Stimulated activated CD4-positive, alpha-beta T cell treated with anti-CD3 and anti-CD28 coated beads, Interleukin-1b, Interleukin-23, amount 100 ng/mL, for 4 hours (primary cell): ENCODE measurements around the gene PROSER1.
"Not testable (repeated sequence)": the region's sequence is repeated elsewhere in the genome, so short reads cannot be mapped to it uniquely, and the experiment has no call there.

Experiments used
- DNase-seq, 2 donors: peaks; one replicate each; pipeline ENCODE4 v3.0.0-alpha.2; 2020; ENCODE audit warnings: low read depth in 2 of 2

The PROSER1 gene

DNA sequence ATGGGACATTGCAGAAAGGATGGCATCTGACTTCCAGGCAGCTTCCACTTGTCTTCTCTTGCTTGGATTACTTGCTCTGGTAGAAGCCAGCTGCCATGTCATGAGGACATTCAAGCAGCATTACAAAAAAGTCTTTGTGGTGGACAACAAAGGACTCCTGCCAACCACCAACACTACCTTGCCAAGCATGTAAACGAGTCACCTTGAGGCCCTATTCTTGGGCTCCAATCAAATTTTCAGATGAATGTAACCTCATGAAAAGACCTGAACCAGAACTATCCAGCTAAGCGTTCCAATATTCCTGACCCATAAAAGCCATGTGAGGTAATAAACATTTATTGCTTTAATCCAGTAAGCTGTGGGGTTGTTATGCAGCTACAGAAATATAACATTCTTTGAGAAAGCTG, 12.5 kb downstream of the PROSER1 start:
- no peak for DNase-seq

DNA sequence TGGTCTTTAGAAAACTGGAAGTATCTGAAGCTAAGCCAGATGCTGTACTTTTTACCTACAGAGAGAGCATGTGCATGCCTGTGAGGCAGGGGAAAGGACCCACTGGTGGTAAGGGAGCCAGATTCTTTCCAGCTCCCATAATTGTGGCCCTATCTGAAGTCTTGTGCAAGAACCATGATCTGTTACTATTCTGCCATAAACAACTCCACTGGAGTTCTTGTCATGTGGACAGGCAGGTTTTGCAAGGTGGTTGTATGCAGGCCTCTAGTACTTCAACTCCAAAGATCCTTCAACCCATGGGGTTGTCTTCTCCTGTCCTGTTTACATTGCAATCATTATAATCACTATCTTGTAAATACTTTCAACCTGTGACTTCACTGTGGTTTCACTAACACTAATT, 14.1 kb downstream of the PROSER1 start:
- DNase-seq: no peak

DNA sequence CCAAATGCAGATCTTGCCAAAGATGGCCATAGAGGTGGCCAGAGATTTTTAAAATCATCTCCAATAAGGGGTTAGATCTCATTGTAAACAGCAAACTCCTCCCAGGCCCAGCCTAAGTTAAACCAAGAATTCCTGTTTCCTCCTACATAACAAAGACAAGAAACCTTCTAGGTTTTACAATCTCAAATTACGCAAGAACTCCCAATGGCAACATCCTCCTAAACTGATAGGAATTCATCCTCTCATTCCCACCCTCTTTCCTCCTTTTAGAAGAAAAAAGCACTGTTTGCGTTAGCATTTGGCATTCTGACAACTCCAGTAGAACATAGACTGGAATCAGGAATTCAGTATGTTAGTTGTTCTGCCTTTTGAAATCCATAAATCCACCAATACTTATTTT, 14.6 kb downstream of the PROSER1 start:
- no peak for DNase-seq

DNA sequence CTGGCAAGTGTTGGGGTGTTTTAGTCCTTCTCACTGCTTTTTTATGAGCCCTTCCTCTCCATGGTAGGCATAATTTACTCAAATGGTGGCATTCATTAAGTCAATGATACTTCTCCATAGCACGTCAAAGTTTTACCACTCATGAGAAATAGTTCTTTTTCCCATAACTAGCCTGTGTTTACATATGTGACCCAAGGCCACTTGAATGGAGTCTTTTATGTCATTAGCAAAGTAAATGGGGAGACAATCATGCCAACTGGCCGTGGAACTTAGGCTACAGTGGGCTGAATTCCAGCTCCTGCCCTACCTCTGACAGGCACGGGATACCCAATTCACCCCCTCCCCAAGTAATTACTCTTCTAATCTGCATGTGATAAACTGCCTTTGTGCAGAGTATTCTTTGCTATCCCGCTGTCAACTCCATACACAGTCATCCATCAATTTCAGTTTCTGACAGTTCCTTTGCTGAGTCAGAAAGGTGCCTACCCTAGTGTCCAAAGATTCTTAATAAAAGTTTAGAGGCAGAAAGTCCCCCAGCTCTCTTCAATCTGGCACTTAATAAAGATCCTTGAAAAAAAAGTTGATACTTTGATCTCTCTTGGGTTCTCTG, 16.9 kb downstream of the PROSER1 start:
- no peak for DNase-seq

DNA sequence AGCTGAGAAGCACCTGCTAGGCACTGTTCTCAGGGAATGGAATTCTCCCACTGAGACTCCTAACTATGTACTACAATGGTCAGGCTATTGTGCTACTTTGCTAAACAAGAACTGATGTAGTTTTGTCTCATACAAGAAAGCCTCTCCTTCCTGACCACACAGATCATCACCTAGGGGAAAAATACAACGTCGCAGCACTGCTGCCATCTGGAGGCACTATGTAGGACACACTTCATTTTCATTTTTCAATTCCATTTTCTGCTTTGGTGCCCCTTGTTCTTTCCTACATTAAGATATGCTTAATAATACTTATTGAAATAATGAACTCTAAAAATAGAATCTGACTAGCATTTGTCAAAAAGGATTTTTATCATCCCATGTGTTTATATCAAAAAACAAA, 21.1 kb downstream of the PROSER1 start:
- DNase-seq: no peak

DNA sequence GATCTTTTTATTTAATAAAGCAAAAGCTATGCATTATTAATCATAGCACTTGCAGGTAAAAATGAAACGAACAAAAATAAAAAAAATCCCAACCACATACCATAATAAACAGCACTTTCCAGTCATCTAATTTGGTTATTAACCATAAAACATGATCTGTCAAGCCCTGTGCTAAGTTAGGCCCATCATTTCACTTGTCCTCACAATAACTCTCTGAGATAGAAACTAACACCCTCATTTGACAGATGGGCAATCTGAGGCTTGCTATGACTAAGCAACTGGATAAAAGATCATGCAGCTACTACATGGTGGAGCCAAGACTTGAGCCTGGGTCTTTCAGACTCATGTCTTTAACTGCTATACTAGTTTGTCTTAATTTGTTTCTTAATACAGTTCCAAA, 21.8 kb downstream of the PROSER1 start:
- DNase-seq: no peak

DNA sequence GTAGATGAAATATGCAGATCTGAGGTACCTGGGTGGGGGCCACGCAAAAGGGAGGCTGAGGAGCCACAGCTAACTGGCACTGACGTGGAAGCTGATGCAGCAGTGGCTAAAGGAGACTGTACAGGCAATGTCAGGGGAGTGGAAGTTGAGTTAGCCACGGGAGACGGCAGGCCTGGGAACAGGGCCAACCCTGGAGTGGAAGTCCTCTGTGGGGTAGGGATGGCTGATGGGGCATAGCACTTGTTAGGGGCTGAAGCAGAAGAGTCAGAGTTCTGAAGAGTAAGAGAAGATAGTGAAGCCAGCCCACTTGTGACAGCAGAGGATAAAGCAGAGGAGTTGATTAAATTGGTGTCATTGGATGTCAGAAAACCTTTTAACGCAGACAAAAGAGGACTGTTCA, 24.4 kb downstream of the PROSER1 start:
- DNase-seq: no peak

DNA sequence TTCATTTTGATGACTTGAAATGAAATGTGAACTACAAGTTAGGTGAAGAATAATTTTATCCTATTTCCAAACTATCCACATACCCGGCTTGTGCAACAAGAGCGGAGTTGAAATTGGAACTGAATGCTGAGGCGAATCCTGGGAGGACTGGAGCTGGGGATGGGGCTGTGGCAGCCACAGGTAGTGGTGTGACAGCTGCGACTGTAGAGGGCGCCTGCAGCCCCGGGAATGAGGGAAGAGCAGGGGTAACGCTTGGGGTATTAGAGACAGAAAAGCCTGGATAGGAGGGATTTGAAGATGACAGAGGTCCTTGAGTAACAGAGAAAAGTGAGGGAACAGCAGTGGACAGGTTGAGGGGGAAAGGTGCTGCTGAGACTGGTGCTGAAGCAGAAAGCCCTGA, 25.3 kb downstream of the PROSER1 start:
- no peak for DNase-seq

DNA sequence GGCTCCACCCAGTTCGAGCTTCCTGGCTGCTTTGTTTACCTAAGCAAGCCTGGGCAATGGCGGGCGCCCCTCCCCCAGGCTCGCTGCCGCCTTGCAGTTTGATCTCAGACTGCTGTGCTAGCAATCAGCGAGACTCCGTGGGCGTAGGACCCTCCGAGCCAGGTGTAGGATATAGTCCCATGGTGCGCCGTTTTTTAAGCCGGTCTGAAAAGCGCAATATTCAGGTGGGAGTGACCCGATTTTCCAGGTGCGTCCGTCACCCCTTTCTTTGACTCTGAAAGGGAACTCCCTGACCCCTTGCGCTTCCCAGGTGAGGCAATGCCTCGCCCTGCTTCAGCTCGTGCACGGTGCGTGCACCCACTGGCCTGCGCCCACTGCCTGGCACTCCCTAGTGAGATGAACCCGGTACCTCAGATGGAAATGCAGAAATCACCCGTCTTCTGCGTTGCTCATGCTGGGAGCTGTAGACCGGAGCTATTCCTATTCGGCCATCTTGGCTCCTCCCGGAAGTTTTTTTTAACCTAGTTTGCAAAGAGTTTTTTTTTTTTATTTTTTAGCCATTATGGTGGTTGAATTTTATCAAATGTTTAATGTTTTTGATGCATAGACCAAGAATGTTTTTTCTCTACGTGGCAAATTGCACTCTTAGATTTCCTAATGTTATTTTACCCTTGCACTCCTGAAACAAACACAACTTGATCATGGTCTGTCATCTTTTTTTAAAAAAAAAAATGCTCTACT, 31.3 kb downstream of the PROSER1 start:
- not testable (repeated sequence) for DNase-seq

DNA sequence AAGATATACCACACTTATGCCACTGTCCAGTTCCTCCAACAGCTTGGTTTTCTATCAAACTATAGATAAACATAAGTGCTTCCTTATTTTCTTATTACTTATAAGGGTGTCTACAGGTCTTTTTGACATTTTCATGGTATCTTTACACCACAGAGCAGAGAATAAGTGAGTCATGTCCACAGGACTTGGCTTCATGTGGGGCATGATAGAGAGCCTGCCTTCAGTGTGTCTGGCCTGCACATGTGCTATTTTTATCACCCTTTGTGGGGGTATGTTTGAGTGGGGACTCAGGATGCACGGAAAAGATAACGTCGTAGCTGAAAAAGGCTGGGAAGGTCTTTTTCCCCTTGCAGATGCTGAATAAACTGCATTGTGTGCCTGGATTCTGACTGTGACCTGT, 39.1 kb downstream of the PROSER1 start:
- DNase-seq: no peak

DNA sequence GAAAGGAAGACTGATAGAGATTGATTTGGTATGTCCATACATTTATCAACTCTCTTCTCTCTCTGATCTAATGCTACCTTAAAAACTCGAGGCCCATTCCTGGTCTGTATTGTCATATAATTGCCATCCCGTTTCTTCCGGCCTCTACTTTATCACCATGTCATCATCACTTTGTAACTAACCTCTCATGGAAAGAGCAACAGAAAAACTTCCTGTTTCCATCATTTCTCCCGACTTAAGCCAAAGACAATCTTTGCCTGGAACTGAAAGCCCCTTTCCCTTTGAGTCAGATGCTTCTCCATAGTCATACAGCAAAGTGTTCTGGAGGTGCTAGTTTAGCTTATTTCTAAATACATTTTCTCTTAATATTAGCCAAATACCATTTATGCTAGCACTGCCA, 44.5 kb downstream of the PROSER1 start:
- DNase-seq: no peak

DNA sequence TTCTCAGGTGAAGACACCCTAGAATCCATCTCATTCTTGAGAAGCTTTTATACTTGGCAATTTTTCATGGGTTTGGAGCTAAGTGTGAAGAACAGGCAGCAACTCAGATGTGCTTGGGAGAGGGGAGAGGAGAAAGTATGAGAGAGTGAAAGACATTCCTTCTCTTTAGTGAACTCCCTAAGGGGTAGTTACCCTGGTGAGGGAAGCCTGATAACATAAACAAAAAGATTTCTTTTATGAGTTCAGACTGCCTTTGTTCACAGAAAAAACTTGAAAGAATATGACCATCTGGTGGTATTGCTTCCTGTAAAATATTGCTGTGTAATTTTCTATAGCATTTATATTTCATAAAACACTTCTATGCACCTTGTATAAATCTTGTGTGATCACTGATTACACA, 47.2 kb downstream of the PROSER1 start, which contains the start of gene STOML3:
Gene STOML3 (minus strand): TSS at position 139 of the 400 bp plus-strand sequence. CDS start 110 bp downstream, at position 29.
- DNase-seq: no peak

DNA sequence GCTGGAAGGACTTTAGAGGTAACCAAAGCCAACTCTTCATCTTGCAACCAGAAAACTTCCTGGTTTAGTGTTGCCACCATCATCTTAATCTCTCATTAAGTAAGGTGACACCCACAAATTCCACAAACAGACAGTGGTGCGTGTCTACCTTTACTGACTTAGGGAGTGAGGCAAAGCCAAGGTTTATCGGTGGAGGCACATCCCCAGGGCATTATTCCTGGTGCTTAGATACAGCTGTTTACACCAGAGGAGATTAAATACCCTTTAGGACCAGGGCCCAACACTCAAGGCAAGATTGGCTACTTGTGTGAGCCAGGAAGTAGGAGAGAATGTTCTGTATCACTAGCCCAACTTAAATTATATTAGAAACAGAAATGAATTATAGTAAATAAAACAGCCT, 56.8 kb downstream of the PROSER1 start:
- DNase-seq: no peak

DNA sequence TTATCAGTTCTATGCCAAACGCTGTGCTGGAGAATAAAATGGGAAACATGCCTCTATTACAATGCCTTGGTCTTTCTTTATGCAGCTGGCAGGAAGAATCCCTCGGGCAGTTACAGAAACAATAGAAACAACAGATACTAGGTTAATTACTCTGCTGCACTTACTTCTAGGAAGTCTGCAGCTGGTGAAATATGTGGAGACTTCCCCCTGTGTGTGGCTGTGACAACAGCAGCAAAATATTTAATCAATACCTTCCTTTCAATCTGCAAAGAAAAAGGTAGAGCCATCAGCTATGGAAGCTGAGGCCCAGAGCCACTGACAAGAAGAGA, 57.2 kb downstream of the PROSER1 start:
- DNase-seq: no peak

DNA sequence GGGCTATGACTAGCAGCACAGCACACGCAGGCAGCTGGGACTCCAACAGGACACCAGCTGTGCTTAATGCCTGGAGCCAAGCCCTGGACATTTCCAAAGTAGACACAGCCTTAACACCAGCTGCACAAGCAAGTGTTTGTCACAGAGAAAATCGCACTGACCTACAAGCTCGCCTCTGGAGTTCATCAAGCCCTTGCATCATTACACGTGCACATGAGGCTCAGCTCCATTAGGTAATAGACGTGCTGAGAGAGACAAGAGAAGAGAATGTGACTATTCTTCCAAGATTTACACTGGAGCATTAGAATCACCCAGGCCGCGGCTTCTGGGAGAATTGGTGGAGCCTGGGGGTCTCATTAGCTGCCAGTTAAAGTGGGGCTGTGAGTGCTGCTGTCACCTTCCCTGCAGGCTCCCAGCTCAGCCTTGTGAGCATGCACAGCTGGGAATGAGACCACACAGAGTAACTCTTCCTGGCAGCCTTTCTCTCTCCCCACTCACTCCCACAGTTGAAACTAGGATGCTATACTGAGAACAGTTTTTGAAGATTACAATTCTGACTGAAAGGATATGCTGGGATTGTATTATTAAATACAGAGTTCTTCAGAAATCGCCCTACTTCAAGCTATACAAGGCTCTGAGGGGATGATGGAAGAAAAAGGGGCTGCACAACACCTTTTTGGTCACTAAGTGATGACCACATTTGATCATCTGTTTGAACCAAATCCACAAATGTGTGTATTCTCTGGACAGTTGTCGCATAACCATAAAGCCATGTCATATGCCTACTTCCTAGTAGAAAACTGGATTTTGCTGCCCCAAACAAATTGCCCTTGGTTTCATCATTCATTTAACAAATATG, 57.8 kb downstream of the PROSER1 start:
- no peak for DNase-seq

DNA sequence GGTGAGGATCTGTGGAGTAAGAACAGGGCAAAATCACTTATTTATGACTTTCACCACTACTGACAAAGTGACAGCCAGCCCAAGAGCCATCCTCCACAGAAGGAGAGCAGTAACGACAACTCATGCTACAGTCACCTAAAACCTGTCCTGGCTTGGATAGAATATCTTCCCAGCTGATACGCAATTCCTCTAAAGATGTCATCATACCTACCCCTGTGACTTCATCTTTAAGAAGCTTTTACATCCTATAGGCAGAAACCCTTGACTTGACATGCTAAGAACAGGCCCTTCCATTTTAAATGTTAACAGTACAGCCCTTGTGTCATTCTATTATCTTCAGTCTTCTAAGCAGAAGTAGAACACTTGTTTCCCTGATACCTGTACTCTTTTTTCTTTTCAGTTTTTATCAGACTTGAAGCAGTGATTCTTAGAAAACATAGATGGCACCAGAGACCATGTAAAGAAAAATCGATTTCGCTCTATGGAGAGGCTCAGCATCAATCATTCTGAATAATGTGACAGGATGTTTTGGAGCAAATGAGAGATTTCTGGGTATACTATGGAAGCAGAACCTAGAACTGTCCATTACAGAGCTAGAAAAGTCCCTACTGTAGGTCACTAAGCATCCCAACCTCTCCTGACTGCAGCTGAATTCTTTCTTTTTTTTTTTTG, 67.4 kb downstream of the PROSER1 start:
- DNase-seq: no peak

DNA sequence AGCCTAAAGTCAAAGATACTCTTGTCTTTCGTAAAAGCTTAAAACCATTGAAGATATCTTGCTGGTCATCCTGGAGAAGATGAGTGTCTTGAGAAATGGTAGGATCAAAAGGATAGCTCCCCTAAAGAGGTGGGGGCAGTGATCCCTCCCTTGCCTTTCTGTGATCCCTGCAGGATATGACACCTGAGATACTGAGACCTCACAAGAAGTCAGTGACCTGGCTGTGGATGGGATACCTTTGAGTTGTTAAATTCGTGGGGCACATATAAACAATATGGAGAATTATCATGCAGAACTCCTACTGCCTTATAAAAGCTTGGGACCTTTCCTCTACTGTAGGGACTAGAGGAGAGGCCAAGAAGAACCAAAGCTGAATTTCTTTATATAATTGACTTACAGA, 68.7 kb downstream of the PROSER1 start:
- no peak for DNase-seq

DNA sequence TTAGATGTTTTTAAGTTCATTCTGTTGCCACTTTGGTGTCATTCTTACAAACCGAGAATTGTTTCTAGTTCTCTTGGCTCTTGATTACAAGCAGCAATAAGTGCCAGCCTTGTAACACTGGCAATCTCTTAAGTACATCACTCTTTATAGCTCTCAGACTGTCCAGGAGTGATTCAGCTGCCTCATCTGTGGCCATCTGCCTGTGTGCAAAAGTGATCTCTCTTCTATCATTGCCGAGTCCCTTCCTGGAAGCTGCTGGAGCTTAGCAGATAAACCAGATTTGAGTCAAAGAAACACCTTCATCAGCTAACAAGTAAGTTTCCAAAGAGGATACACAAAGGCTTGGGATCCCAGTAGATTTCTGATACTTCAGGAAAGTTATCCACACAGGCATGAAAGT, 70.4 kb downstream of the PROSER1 start:
- DNase-seq: no peak

DNA sequence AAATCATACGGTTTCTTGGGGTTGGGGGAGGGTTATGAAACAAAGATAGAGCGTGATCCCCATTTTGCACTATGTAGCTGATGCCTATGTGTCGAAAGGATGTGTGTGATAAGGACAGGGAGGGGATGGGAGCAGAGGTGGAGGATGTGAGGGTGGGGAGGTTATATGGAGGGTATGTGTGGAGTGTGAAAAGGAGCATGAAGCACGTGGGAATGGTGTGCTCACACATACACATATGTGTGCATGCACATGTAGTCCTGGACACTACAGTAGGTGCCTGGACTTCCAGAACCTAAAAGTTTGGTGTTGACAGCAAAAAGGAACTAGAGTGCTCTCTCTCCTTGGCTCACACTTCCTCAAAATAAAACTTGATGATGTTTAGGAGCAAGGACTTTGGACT, 72.6 kb downstream of the PROSER1 start:
- no peak for DNase-seq

DNA sequence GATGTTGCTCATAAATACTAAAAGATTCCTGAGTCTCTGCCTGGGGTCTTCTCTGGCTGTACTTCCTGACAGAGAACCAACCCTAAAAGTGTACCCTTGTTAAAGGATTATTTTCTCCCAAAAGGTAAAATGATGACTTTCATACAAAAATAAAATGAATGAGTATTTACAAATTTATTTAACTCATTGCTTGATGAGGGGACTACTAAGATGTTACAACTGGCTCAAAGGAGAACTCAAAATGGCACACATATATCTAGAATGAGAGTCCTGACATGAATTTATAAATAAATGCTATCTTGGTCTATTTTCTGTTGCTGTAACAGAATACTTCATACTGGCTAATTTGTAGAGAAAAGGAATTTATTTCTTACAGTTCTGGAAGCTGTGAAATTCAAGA, 77.7 kb downstream of the PROSER1 start:
- no peak for DNase-seq
